ENCODE data around the gene VWA3A. TPM values are rescaled to one million over a fixed set of nuclear protein-coding genes. Genes with fewer than 3 reads are reported as not detected.

VWA3A gene
- total RNA-seq, 1 experiment from 2014 or later: not detected

DNA sequence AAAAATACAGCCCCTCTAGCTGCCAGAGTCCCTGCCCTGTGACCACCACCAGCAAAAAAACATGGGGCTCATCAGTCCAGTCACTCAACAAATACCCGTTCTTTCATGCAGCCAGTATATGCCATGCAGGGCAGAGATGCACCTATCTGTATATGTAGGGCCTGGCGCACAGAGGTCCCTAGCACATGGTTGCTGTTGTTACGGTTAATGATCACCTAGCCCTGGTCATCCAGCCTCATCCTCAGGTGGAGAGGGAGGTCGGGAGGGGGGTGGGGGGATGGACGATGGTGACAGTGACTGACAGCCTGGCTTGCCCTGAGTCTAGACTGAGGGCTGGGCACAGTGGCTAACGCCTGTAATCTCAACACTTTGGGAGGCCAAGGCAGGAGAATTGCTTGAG, 71.5 kb downstream of the VWA3A start:
- no peak overlapping the region for H3K27ac ChIP-seq (ENCODE audit: low read depth, low read length)
- DNase-seq (ENCODE audit: low read depth, low spot score) (no peak), ATAC-seq (no peak)
- TF ChIP-seq ZBTB33 (IDR thresholded peaks at IDR 0.05; ENCODE audit: extremely low read depth, insufficient replicate concordance, low read length) (no peak), FOSL1 (IDR thresholded peaks at IDR 0.05; ENCODE audit: low read depth) (no peak), EZH2 (IDR thresholded peaks at IDR 0.05) (no peak), RAD21 (IDR thresholded peaks at IDR 0.05; ENCODE audit: low read depth) (no peak)
- H3K4me3 ChIP-seq (replicated peaks in 1 of 2; ENCODE audit: low read depth in 1 of 2, low read length in 2 of 2): no peak overlapping the region
- H3K36me3 ChIP-seq (ENCODE audit: control insufficient read depth in 1 of 2, insufficient read depth in 2 of 2, low read length in 2 of 2): no peaks in the 10 kb centered on the region
- no TSS peak for BruUV-seq (replicated peaks)
- intact Hi-C loops (cut with micrococcal nuclease): no loop called here
- no peaks in the 10 kb centered on the region for H3K27me3 ChIP-seq (ENCODE audit: insufficient read depth, low read length)
- no peak overlapping the region for H3K9ac ChIP-seq (ENCODE audit: low read length)
- H4K20me1 ChIP-seq (ENCODE audit: insufficient read depth): no peaks in the 10 kb centered on the region
- POLR2A ChIA-PET: no interaction called here
- CTCF ChIA-PET: no interaction called here
- H2AFZ ChIP-seq (ENCODE audit: low read depth, low read length, poor library complexity, severe bottlenecking): no peak overlapping the region
- H3K9me2 ChIP-seq (ENCODE audit: insufficient read depth): no peaks in the 10 kb centered on the region
- RAD21 ChIA-PET (ENCODE audit: low non-redundant PET in 1 of 2, low total read pairs in 2 of 2, uncharacterized antibody in 2 of 2, unreplicated experiment in 2 of 2): no interaction called here
- H3K9me3 ChIP-seq (ENCODE audit: control insufficient read depth in 1 of 2, insufficient read depth in 1 of 2, low read depth in 1 of 2, low read length in 2 of 2): no peaks in the 10 kb centered on the region; a peak in 1 of 4 replicates
- peaks cover 0 to 10% of the 10 kb centered on the region in 2 experiments; a peak in 2 of 4 replicates for H3K4me1 ChIP-seq (ENCODE audit: control insufficient read depth in 1 of 2, insufficient read depth in 2 of 2, low read length in 2 of 2)
- H3K4me2 ChIP-seq (ENCODE audit: low read length): no peak overlapping the region
- no peaks in the 10 kb centered on the region for H3K79me2 ChIP-seq (ENCODE audit: insufficient read depth, low read length)

GRCh38 chr16:22164482-22164881, 72.1 kb downstream of the VWA3A start:
- intact Hi-C loops (cut with micrococcal nuclease): no loop called here
- Histone ChIP-seq H4K20me1 (ENCODE audit: insufficient read depth) (no peaks in the 10 kb centered on the region), H3K36me3 (ENCODE audit: control insufficient read depth in 1 of 2, insufficient read depth in 2 of 2, low read length in 2 of 2) (no peaks in the 10 kb centered on the region), H3K4me1 (ENCODE audit: control insufficient read depth in 1 of 2, insufficient read depth in 2 of 2, low read length in 2 of 2) (peaks cover 0 to 10% of the 10 kb centered on the region in 2 experiments; a peak in 2 of 4 replicates), H3K9me3 (ENCODE audit: control insufficient read depth in 1 of 2, insufficient read depth in 1 of 2, low read depth in 1 of 2, low read length in 2 of 2) (no peaks in the 10 kb centered on the region; a peak in 1 of 4 replicates), H2AFZ (ENCODE audit: low read depth, low read length, poor library complexity, severe bottlenecking) (no peak overlapping the region), H3K9me2 (ENCODE audit: insufficient read depth) (no peaks in the 10 kb centered on the region), H3K9ac (ENCODE audit: low read length) (no peak overlapping the region), H3K4me3 (replicated peaks in 1 of 2; ENCODE audit: low read depth in 1 of 2, low read length in 2 of 2) (no peak overlapping the region), H3K4me2 (ENCODE audit: low read length) (no peak overlapping the region), H3K79me2 (ENCODE audit: insufficient read depth, low read length) (no peaks in the 10 kb centered on the region), H3K27me3 (ENCODE audit: insufficient read depth, low read length) (no peaks in the 10 kb centered on the region), H3K27ac (ENCODE audit: low read depth, low read length) (no peak overlapping the region)
- BruUV-seq (replicated peaks): no TSS peak
- DNase-seq (ENCODE audit: low read depth, low spot score): no peak
- ChIA-PET RAD21 (ENCODE audit: low non-redundant PET in 1 of 2, low total read pairs in 2 of 2, uncharacterized antibody in 2 of 2, unreplicated experiment in 2 of 2) (no interaction called here), CTCF (no interaction called here), POLR2A (no interaction called here)
- no peak for ATAC-seq
- TF ChIP-seq SP1 (IDR thresholded peaks at IDR 0.05; ENCODE audit: low read depth): no peak
- no peak for TF ChIP-seq POLR2AphosphoS5 (IDR thresholded peaks at IDR 0.05; ENCODE audit: low read depth, low read length)
- TF ChIP-seq JUND (IDR thresholded peaks at IDR 0.05): no peak
- TF ChIP-seq EGR1 (IDR thresholded peaks at IDR 0.05; ENCODE audit: low read depth): no peak
- no peak for TF ChIP-seq EZH2 (IDR thresholded peaks at IDR 0.05)
- TF ChIP-seq YY1 (IDR thresholded peaks at IDR 0.05; ENCODE audit: extremely low read depth, insufficient replicate concordance, low read depth, low read length): no peak
- TF ChIP-seq, protein P1, sequence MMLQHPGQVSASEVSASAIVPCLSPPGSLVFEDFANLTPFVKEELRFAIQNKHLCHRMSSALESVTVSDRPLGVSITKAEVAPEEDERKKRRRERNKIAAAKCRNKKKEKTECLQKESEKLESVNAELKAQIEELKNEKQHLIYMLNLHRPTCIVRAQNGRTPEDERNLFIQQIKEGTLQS (IDR thresholded peaks at IDR 0.05): no peak
- TF ChIP-seq TCF7L2 (IDR thresholded peaks at IDR 0.05; ENCODE audit: borderline replicate concordance, extremely low read depth, insufficient read depth, insufficient read length): no peak
- no peak for TF ChIP-seq RAD21 (IDR thresholded peaks at IDR 0.05; ENCODE audit: low read depth)
- no peak for TF ChIP-seq REST (IDR thresholded peaks at IDR 0.05; ENCODE audit: low read depth)
- TF ChIP-seq ZBTB33 (IDR thresholded peaks at IDR 0.05; ENCODE audit: extremely low read depth, insufficient replicate concordance, low read length): no peak

Measured in HCT116 (cell line).